Stimulated activated CD4-positive, alpha-beta T cell treated with anti-CD3 and anti-CD28 coated beads, Interleukin-12 subunit alpha, Interleukin-12 subunit beta, amount 100 ng/mL, for 4 hours (primary cell): Measurements from ENCODE around the gene C11orf87.

Source experiments
- DNase-seq: peaks from one replicate; pipeline ENCODE4 v3.0.0-alpha.2; 2020

C11orf87 gene

DNA sequence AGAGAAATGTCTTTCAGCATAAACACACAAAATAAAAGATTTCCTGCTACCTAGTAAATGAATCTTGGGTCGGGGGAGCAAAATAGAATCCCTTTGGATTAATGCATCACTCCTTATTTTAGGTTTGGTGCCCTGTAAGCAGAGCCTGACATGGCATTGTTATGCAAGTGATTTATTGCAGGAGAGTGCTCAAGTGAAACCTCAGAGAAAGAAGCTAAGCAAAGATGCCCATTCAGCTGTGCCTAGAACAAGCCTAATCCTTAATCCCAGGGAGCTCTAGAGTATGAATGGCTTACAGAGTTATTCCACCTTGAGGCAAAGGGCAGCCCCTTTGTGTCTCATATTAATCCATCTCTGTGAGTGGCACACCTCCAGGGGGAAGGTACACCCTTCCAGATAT is 21.1 kb downstream of the C11orf87 start:
- no peak for DNase-seq

DNA sequence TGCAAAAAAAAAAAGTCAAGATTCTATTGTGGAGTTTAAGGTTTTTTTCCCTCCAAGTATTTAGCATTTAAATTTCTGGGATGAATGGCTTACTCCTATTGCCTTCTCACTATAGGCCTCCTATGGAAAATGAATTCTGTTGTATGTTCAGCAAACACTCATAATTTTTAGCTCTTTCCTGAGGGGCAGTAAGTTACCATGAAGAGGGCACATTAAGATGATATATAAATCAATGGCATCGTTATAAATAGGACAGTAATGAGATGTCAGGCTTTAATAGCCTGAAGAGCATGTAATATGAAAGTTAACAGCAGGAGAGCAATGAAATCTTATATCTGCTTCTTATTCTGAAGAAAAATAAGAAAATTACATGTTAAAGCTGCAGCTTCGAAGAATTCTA is 32.9 kb downstream of the C11orf87 start:
- DNase-seq, result no peak
